Measurements from ENCODE around the gene TTC31. TPM values are rescaled to one million over a fixed set of nuclear protein-coding genes. Genes with fewer than 3 reads are reported as not detected.
A peak's percentile ranks its signal among the peaks of the same experiment; 100 is the strongest.

Gene TTC31
- total and polyA plus RNA-seq, 4 donors: 9.9 to 26.4 (median 15.8) TPM

DNA sequence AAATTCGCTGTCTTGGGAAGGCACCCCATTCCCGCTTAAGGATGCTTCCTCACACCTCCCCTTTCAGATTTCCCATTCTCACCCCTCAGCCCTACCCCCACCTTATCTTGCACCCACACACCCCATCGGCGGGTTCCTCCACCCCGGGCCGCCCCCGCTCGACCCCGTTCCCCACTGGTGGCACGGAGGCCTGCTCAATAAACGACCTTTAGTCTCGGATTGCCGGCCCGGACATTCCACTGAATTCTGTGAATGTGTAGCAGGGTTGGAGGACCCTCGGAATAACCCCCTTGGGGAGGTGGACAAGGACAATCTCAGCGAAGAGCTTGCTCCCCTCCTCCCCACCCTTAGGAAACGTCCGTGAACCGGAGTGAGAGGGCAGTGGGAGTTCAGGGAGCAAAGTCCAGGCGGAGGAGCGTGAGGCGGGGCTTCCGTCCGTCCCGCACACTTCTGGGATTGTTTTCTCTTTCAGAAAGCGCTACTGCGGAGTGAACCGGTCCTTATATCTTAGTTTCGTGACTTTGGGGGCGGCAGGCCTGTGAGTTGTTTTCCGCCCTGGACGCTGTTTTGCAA, 19.4 kb downstream of the TTC31 start:
- DNase-seq (ENCODE audit: low spot score): peak; percentile 54
- H3K4me3 ChIP-seq (ENCODE audit: low read depth in 1 of 3, low read length in 3 of 3): peak overlapping the region; percentile 76 to 97 (median 89)
- peak overlapping the region; percentile 87 to 93 for H3K27ac ChIP-seq (ENCODE audit: low read depth in 1 of 2, low read length in 2 of 2)
- no peaks in the 10 kb centered on the region for H3K9me3 ChIP-seq (ENCODE audit: control insufficient read depth in 4 of 4, low read length in 3 of 4)
- WGBS: 9% methylated on average over 32 of the region's 32 CpGs
- H3K36me3 ChIP-seq (ENCODE audit: control insufficient read depth in 4 of 4, insufficient read depth in 3 of 4, low read depth in 1 of 4, low read length in 3 of 4): peaks cover 0 to 6% (median 4%) of the 10 kb centered on the region in 4 donors
- peaks cover 22 to 84% (median 71%) of the 10 kb centered on the region in 4 donors for H3K4me1 ChIP-seq (ENCODE audit: control insufficient read depth in 4 of 4, insufficient read depth in 4 of 4, low read length in 3 of 4)
- H3K27me3 ChIP-seq (ENCODE audit: control insufficient read depth in 4 of 4, insufficient read depth in 4 of 4, low read length in 3 of 4): no peaks in the 10 kb centered on the region
- H3K9ac ChIP-seq (ENCODE audit: low read depth in 1 of 2, low read length in 2 of 2): peak overlapping the region; percentile 69 to 71
- TF ChIP-seq TAF1 (conservative IDR thresholded peaks at IDR 0.05): peak; percentile 78
- no peak for TF ChIP-seq FOXA1 (IDR thresholded peaks at IDR 0.05)
- TF ChIP-seq FOXA2 (IDR thresholded peaks at IDR 0.05): no peak
- TF ChIP-seq, protein P1, sequence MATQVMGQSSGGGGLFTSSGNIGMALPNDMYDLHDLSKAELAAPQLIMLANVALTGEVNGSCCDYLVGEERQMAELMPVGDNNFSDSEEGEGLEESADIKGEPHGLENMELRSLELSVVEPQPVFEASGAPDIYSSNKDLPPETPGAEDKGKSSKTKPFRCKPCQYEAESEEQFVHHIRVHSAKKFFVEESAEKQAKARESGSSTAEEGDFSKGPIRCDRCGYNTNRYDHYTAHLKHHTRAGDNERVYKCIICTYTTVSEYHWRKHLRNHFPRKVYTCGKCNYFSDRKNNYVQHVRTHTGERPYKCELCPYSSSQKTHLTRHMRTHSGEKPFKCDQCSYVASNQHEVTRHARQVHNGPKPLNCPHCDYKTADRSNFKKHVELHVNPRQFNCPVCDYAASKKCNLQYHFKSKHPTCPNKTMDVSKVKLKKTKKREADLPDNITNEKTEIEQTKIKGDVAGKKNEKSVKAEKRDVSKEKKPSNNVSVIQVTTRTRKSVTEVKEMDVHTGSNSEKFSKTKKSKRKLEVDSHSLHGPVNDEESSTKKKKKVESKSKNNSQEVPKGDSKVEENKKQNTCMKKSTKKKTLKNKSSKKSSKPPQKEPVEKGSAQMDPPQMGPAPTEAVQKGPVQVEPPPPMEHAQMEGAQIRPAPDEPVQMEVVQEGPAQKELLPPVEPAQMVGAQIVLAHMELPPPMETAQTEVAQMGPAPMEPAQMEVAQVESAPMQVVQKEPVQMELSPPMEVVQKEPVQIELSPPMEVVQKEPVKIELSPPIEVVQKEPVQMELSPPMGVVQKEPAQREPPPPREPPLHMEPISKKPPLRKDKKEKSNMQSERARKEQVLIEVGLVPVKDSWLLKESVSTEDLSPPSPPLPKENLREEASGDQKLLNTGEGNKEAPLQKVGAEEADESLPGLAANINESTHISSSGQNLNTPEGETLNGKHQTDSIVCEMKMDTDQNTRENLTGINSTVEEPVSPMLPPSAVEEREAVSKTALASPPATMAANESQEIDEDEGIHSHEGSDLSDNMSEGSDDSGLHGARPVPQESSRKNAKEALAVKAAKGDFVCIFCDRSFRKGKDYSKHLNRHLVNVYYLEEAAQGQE (IDR thresholded peaks at IDR 0.05): peak; percentile 70
- TF ChIP-seq RXRA (IDR thresholded peaks at IDR 0.05): peak; percentile 98
- TF ChIP-seq, protein P2, sequence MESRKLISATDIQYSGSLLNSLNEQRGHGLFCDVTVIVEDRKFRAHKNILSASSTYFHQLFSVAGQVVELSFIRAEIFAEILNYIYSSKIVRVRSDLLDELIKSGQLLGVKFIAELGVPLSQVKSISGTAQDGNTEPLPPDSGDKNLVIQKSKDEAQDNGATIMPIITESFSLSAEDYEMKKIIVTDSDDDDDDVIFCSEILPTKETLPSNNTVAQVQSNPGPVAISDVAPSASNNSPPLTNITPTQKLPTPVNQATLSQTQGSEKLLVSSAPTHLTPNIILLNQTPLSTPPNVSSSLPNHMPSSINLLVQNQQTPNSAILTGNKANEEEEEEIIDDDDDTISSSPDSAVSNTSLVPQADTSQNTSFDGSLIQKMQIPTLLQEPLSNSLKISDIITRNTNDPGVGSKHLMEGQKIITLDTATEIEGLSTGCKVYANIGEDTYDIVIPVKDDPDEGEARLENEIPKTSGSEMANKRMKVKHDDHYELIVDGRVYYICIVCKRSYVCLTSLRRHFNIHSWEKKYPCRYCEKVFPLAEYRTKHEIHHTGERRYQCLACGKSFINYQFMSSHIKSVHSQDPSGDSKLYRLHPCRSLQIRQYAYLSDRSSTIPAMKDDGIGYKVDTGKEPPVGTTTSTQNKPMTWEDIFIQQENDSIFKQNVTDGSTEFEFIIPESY (IDR thresholded peaks at IDR 0.05): peak; percentile 54
- TF ChIP-seq, protein P3, sequence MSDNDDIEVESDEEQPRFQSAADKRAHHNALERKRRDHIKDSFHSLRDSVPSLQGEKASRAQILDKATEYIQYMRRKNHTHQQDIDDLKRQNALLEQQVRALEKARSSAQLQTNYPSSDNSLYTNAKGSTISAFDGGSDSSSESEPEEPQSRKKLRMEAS (IDR thresholded peaks at IDR 0.05): no peak
- TF ChIP-seq, protein P4, sequence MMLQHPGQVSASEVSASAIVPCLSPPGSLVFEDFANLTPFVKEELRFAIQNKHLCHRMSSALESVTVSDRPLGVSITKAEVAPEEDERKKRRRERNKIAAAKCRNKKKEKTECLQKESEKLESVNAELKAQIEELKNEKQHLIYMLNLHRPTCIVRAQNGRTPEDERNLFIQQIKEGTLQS (IDR thresholded peaks at IDR 0.05): peak; percentile 10
- peak; percentile 84 for TF ChIP-seq SP1 (IDR thresholded peaks at IDR 0.05)
- TF ChIP-seq, protein P5, sequence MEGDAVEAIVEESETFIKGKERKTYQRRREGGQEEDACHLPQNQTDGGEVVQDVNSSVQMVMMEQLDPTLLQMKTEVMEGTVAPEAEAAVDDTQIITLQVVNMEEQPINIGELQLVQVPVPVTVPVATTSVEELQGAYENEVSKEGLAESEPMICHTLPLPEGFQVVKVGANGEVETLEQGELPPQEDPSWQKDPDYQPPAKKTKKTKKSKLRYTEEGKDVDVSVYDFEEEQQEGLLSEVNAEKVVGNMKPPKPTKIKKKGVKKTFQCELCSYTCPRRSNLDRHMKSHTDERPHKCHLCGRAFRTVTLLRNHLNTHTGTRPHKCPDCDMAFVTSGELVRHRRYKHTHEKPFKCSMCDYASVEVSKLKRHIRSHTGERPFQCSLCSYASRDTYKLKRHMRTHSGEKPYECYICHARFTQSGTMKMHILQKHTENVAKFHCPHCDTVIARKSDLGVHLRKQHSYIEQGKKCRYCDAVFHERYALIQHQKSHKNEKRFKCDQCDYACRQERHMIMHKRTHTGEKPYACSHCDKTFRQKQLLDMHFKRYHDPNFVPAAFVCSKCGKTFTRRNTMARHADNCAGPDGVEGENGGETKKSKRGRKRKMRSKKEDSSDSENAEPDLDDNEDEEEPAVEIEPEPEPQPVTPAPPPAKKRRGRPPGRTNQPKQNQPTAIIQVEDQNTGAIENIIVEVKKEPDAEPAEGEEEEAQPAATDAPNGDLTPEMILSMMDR (IDR thresholded peaks at IDR 0.05; ENCODE audit: low read depth, low read length, missing input control): no peak
- TF ChIP-seq JUND (IDR thresholded peaks at IDR 0.05): peak in 1 of 2 donors; percentile 41
- TF ChIP-seq NR2F2 (IDR thresholded peaks at IDR 0.05): peak; percentile 46
- TF ChIP-seq HNF4G (IDR thresholded peaks at IDR 0.05): peak; percentile 92
- peak; percentile 58 for TF ChIP-seq YY1 (IDR thresholded peaks at IDR 0.05)
- peak in 1 of 2 donors; percentile 56 for TF ChIP-seq EGR1 (IDR thresholded peaks at IDR 0.05; ENCODE audit: low read depth in 2 of 2)
- peak; percentile 95 to 96 for TF ChIP-seq HNF4A (conservative IDR thresholded peaks at IDR 0.05)
- TF ChIP-seq RAD21 (IDR thresholded peaks at IDR 0.05): no peak
- peak in 1 of 2 donors; percentile 78 for TF ChIP-seq GABPA (IDR thresholded peaks at IDR 0.05 in 1 of 2, conservative IDR thresholded peaks at IDR 0.05 in 1 of 2)
